A673 (cell line): Measurements from ENCODE around the gene MAML2. TPM values are rescaled to one million over a fixed set of nuclear protein-coding genes. Genes with fewer than 3 reads are reported as not detected.

Source experiments
- BruUV-seq: library from RNA; stranded (reverse); fragments of 400-500 nt; replicated peaks from 2 replicates; lab custom pipeline; 2021; lab: Mats Ljungman, UMichigan
- CTCF ChIA-PET: fragments of 300-600 bp; sonication (Branson Sonifier 250); formaldehyde crosslinking; loops from one replicate; lab custom pipeline; 2022; ENCODE audit warnings: antibody characterized with exemption; lab: Charles Lee
- POLR2A ChIA-PET: fragments of 300-600 bp; sonication (Branson Sonifier 250); formaldehyde crosslinking; loops from one replicate; lab custom pipeline; 2022; ENCODE audit warnings: antibody characterized with exemption; ENCODE audit not compliant: low non-redundant PET; lab: Charles Lee
- DNase-seq: peaks from one replicate; pipeline ENCODE4 v3.0.0-alpha.2; 2015; ENCODE audit warnings: low spot score
- H3K27ac ChIP-seq: fragments of 200-600 bp; sonication (generic); 2 replicates; pipeline ENCODE4 v1.5.1; 2016; ENCODE audit warnings: mixed run types, low read depth, mild to moderate bottlenecking, mixed read lengths, antibody characterized with exemption, low read length; ENCODE audit not compliant: poor library complexity, severe bottlenecking
- H3K27me3 ChIP-seq: fragments of 200-600 bp; sonication (generic); replicated peaks from 2 replicates; pipeline ENCODE4 v1.6.1; 2017; ENCODE audit warnings: mixed run types, low read depth, mild to moderate bottlenecking, mixed read lengths, antibody characterized with exemption, low read length; ENCODE audit not compliant: insufficient read depth, poor library complexity
- H3K36me3 ChIP-seq: fragments of 200-600 bp; sonication (generic); 2 replicates; pipeline ENCODE4 v1.6.1; 2016; ENCODE audit warnings: mixed run types, mild to moderate bottlenecking, mixed read lengths, antibody characterized with exemption, low read length; ENCODE audit not compliant: insufficient read depth, poor library complexity, severe bottlenecking
- H3K4me1 ChIP-seq: fragments of 200-600 bp; sonication (generic); 2 replicates; pipeline ENCODE4 v1.6.1; 2017; ENCODE audit warnings: mixed run types, mild to moderate bottlenecking, mixed read lengths, antibody characterized with exemption, low read length; ENCODE audit not compliant: insufficient read depth, poor library complexity, severe bottlenecking
- H3K4me3 ChIP-seq: fragments of 200-600 bp; sonication (generic); 2 replicates; pipeline ENCODE4 v1.5.1; 2016; ENCODE audit warnings: low read depth, mixed run types, mild to moderate bottlenecking, mixed read lengths, low read length; ENCODE audit not compliant: poor library complexity, severe bottlenecking
- H3K9me3 ChIP-seq: fragments of 200-600 bp; sonication (generic); 2 replicates; pipeline ENCODE4 v1.6.1; 2016; ENCODE audit warnings: mixed run types, low read depth, mild to moderate bottlenecking, mixed read lengths, antibody characterized with exemption, low read length; ENCODE audit not compliant: poor library complexity, severe bottlenecking
- EZH2 ChIP-seq: fragments of 200-600 bp; sonication (generic); IDR thresholded peaks from 2 replicates; pipeline ENCODE4 v1.6.1; 2017; ENCODE audit warnings: borderline replicate concordance, low read depth, mild to moderate bottlenecking, mixed read lengths, antibody characterized with exemption, low read length; ENCODE audit not compliant: poor library complexity, severe bottlenecking
- intact Hi-C: fragments of 100-400 bp; cut with micrococcal nuclease; formaldehyde crosslinking; loops from one replicate; pipeline ENCODE4 v1.10.0; 2022; ENCODE audit not compliant: unreplicated experiment
- total RNA-seq: library from RNA; stranded (reverse); gene quantifications from 2 replicates; pipeline ENCODE4 v1.2.3, GENCODE V29; 2021
- TF ChIP-seq, protein P1 (sequence below): fragments of 300-800, 200-600 bp; sonication (generic); conservative IDR thresholded peaks from 2 replicates; pipeline ENCODE4 v1.5.1; 2017; ENCODE audit warnings: low read depth, mild to moderate bottlenecking, antibody characterized with exemption, low read length, moderate library complexity, mixed read lengths

The MAML2 gene
- total RNA-seq, 1 experiment from 2014 or later, result 6.4 TPM

DNA sequence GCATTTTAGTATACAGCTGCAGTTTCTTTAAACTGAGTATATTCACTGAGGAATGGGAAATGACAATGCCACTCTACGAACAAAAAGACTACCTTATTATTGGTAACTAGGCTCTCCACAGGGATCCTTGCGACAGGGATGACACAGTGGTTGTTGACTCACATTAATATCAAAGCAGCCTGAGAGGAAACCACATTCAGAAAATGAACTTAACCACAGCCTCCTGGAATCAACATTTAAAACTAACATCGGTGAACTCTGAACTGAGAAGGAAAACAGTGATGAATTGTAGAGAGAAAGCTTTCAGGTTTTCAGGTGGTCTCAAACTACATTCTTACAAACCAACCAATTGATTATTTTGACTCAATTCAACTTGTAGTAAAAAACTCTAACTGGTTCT is 328.8 kb downstream of the MAML2 start:
- Histone ChIP-seq H3K27me3 (no peaks in the 10 kb centered on the region), H3K36me3 (no peaks in the 10 kb centered on the region), H3K9me3 (no peaks in the 10 kb centered on the region), H3K4me1 (peaks cover 14% of the 10 kb centered on the region), H3K27ac (no peak overlapping the region), H3K4me3 (no peak overlapping the region)
- ChIA-PET CTCF (no interaction called here), POLR2A (no interaction called here)
- TF ChIP-seq, protein P1, sequence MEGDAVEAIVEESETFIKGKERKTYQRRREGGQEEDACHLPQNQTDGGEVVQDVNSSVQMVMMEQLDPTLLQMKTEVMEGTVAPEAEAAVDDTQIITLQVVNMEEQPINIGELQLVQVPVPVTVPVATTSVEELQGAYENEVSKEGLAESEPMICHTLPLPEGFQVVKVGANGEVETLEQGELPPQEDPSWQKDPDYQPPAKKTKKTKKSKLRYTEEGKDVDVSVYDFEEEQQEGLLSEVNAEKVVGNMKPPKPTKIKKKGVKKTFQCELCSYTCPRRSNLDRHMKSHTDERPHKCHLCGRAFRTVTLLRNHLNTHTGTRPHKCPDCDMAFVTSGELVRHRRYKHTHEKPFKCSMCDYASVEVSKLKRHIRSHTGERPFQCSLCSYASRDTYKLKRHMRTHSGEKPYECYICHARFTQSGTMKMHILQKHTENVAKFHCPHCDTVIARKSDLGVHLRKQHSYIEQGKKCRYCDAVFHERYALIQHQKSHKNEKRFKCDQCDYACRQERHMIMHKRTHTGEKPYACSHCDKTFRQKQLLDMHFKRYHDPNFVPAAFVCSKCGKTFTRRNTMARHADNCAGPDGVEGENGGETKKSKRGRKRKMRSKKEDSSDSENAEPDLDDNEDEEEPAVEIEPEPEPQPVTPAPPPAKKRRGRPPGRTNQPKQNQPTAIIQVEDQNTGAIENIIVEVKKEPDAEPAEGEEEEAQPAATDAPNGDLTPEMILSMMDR, result no peak
- no peak for TF ChIP-seq EZH2
- no TSS peak for BruUV-seq
- DNase-seq, result peak; percentile 57
- intact Hi-C loops, result loop anchor here (5.0 kb wide), 2 partner anchors 228 to 378 kb away; partner anchors contain the start of gene JRKL

GRCh38 chr11:96013461-96014213 is 329.4 kb downstream of the MAML2 start:
- H3K4me3 ChIP-seq, result no peak overlapping the region
- H3K9me3 ChIP-seq, result no peaks in the 10 kb centered on the region
- no peak for DNase-seq
- no peak overlapping the region for H3K27ac ChIP-seq
- ChIA-PET CTCF (no interaction called here), POLR2A (no interaction called here)
- intact Hi-C loops, result loop anchor here (2.0 to 5.0 kb wide), 3 partner anchors 229 to 379 kb away; partner anchors contain the start of genes JRKL and MAML2
- H3K4me1 ChIP-seq, result peaks cover 14% of the 10 kb centered on the region
- no TSS peak for BruUV-seq
- H3K36me3 ChIP-seq, result no peaks in the 10 kb centered on the region
- H3K27me3 ChIP-seq, result no peaks in the 10 kb centered on the region
- TF ChIP-seq, protein P1, result no peak
- no peak for TF ChIP-seq EZH2

DNA sequence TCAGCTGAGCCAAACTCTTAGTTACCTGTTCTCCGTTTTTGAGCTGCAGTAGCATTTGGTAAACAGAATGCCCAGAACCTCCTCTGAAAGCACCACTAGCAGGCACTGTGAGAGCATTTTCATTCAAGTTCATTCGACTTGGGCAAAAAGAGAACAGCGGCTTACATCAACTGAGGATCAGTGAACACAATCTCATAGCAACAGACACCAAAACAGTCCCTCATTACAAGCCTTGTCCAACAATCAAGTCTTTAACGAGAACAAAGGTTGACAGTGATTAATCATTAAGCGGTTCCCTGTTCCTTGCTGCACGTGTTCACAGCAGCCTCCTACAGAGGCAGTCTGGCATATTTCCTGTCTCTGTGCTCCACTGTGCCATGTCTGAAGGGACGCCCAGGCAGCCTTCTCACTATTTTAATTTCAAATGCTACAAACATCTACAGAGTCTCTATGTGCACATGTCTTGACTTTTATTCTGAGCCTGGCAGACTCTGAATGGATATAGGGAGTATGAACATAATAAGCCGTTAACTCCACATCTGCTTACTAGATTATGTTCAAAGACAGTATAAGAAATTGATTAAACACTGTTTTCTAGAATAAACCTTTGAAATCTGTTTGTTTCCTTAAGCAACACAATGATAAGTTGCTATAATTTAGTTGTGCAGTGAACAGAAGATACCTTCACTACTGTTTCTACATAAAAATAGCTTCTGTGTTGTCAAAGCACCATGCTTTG is 330.7 kb downstream of the MAML2 start:
- no peak for TF ChIP-seq EZH2
- TF ChIP-seq, protein P1, result peak; percentile 84
- peaks cover 14% of the 10 kb centered on the region for H3K4me1 ChIP-seq
- peak; percentile 86 for DNase-seq
- no TSS peak for BruUV-seq
- no peak overlapping the region for H3K27ac ChIP-seq
- ChIA-PET CTCF (interaction anchor here (0.5 to 1.0 kb wide), 3 partner anchors 331 to 412 kb away, joined by 3 to 7 read pairs (median 3); partner anchors contain the start of genes CCDC82, JRKL and MAML2), POLR2A (no interaction called here)
- no peaks in the 10 kb centered on the region for H3K27me3 ChIP-seq
- no peaks in the 10 kb centered on the region for H3K36me3 ChIP-seq
- H3K9me3 ChIP-seq, result no peaks in the 10 kb centered on the region
- intact Hi-C loops, result loop anchor here (2.0 to 5.0 kb wide), 3 partner anchors 230 to 380 kb away; partner anchors contain the start of genes JRKL and MAML2
- H3K4me3 ChIP-seq, result no peak overlapping the region
